Mesenchymal stem cell (in vitro differentiated cells and primary cell): ENCODE results near the gene P2RX4.
"Not testable (repeated sequence)": the region's sequence is repeated elsewhere in the genome, so short reads cannot be mapped to it uniquely, and the experiment has no call there.

ENCODE experiments used
- DNase-seq: peaks from one replicate; pipeline ENCODE4 v3.0.0-alpha.2; 2013
- H2AFZ ChIP-seq: one replicate; pipeline ENCODE4 v1.6.1; 2013; ENCODE audit warnings: low read depth, mild to moderate bottlenecking, control low read depth, inconsistent platforms, low read length, moderate library complexity
- H2AK5ac ChIP-seq: 2 replicates; pipeline ENCODE4 v1.6.1; 2013; ENCODE audit warnings: low read length, moderate library complexity, mild to moderate bottlenecking, inconsistent platforms; ENCODE audit not compliant: severe bottlenecking
- H2BK120ac ChIP-seq: one replicate; pipeline ENCODE4 v1.6.1; 2013; ENCODE audit warnings: low read depth, mild to moderate bottlenecking, inconsistent platforms, low read length, moderate library complexity
- H2BK12ac ChIP-seq, 2 experiments: one replicate each; pipeline ENCODE4 v1.6.1; 2013; ENCODE audit warnings: inconsistent platforms in 2 of 2, low read length in 2 of 2, mild to moderate bottlenecking in 2 of 2, moderate library complexity in 2 of 2, control low read depth in 1 of 2
- H2BK15ac ChIP-seq: one replicate; pipeline ENCODE4 v1.6.1; 2013; ENCODE audit warnings: mild to moderate bottlenecking, low read depth, inconsistent platforms; ENCODE audit not compliant: poor library complexity, severe bottlenecking
- H2BK5ac ChIP-seq: 2 replicates; pipeline ENCODE4 v1.6.1; 2013; ENCODE audit warnings: low read depth, mild to moderate bottlenecking, low read length, control low read depth, inconsistent platforms; ENCODE audit not compliant: poor library complexity, severe bottlenecking
- H3K14ac ChIP-seq, 2 experiments: one replicate each; pipeline ENCODE4 v1.6.1; 2013; ENCODE audit warnings: inconsistent platforms in 2 of 2, low read length in 2 of 2, control low read depth in 1 of 2, mild to moderate bottlenecking in 1 of 2, moderate library complexity in 1 of 2
- H3K18ac ChIP-seq, 2 experiments: one replicate each; pipeline ENCODE4 v1.6.1; 2013; ENCODE audit warnings: inconsistent platforms in 2 of 2, low read length in 2 of 2, control low read depth in 1 of 2, low read depth in 1 of 2, mild to moderate bottlenecking in 1 of 2
- H3K23ac ChIP-seq, 2 experiments: one replicate each; pipeline ENCODE4 v1.6.1; 2013; ENCODE audit warnings: inconsistent platforms in 2 of 2, low read length in 2 of 2, mild to moderate bottlenecking in 2 of 2, moderate library complexity in 2 of 2, control low read depth in 1 of 2
- H3K27ac ChIP-seq: 2 replicates; pipeline ENCODE4 v1.5.1; 2013; ENCODE audit warnings: mild to moderate bottlenecking, moderate library complexity, low read length, control low read depth, inconsistent platforms; ENCODE audit not compliant: poor library complexity, severe bottlenecking
- H3K27me3 ChIP-seq, 2 experiments: 2 replicates each; pipeline versions ENCODE4 v1.6.1 to v1.7.0; 2013; ENCODE audit warnings: low read length in 2 of 2, mild to moderate bottlenecking in 2 of 2, moderate library complexity in 2 of 2, control low read depth in 1 of 2, inconsistent platforms in 1 of 2; ENCODE audit not compliant: control insufficient read depth in 1 of 2, insufficient read depth in 1 of 2
- H3K36me3 ChIP-seq, 2 experiments: 2 replicates each; pipeline versions ENCODE4 v1.6.1 to v1.7.0; 2013; ENCODE audit warnings: low read length in 2 of 2, control low read depth in 1 of 2, inconsistent platforms in 1 of 2, low read depth in 1 of 2, mild to moderate bottlenecking in 1 of 2; ENCODE audit not compliant: insufficient read depth in 2 of 2, control insufficient read depth in 1 of 2
- H3K4ac ChIP-seq, 2 experiments: one replicate each; pipeline ENCODE4 v1.6.1; 2013; ENCODE audit warnings: inconsistent platforms in 2 of 2, low read length in 2 of 2, mild to moderate bottlenecking in 2 of 2, moderate library complexity in 2 of 2, control low read depth in 1 of 2, low read depth in 1 of 2
- H3K4me1 ChIP-seq: 2 replicates; pipeline ENCODE4 v1.6.1; 2013; ENCODE audit warnings: low read depth, low read length, control low read depth; ENCODE audit not compliant: control insufficient read depth, insufficient read depth
- H3K4me2 ChIP-seq: 2 replicates; pipeline ENCODE4 v1.6.1; 2013; ENCODE audit warnings: low read length, mild to moderate bottlenecking, inconsistent platforms; ENCODE audit not compliant: poor library complexity, severe bottlenecking
- H3K4me3 ChIP-seq, 2 experiments: 2 replicates each; pipeline versions ENCODE4 v1.5.1 to v1.7.0; 2013; ENCODE audit warnings: low read length in 2 of 2, mild to moderate bottlenecking in 2 of 2, control low read depth in 1 of 2, low read depth in 1 of 2; ENCODE audit not compliant: insufficient read depth in 1 of 2
- H3K79me1 ChIP-seq: replicated peaks from 2 replicates; pipeline ENCODE4 v1.6.1; 2013; ENCODE audit warnings: mild to moderate bottlenecking, control low read depth, low read length, inconsistent platforms; ENCODE audit not compliant: poor library complexity, severe bottlenecking
- H3K9ac ChIP-seq: 2 replicates; pipeline ENCODE4 v1.7.0; 2013; ENCODE audit warnings: mild to moderate bottlenecking, low read length, moderate library complexity
- H3K9me3 ChIP-seq: 2 replicates; pipeline ENCODE4 v1.7.0; 2013; ENCODE audit warnings: mild to moderate bottlenecking, low read length; ENCODE audit not compliant: control insufficient read depth
- H4K8ac ChIP-seq: one replicate; pipeline ENCODE4 v1.6.1; 2013; ENCODE audit warnings: inconsistent platforms, mild to moderate bottlenecking, low read length, moderate library complexity
- H4K91ac ChIP-seq: one replicate; pipeline ENCODE4 v1.6.1; 2013; ENCODE audit warnings: mild to moderate bottlenecking, low read length, inconsistent platforms
- WGBS: methylation state at CpG from one replicate; pipeline ENCODE4 v1.1.7; 2013; ENCODE audit warnings: mixed read lengths; 5-methylcytosine and 5-hydroxymethylcytosine counted together

Gene P2RX4

GRCh38 chr12:121196902-121197301 is 13.0 kb upstream of the P2RX4 start:
- Histone ChIP-seq H3K14ac (no peak overlapping the region), H3K4ac (no peak overlapping the region)
- WGBS: 100% methylated on average over 2 of the region's 6 CpGs

GRCh38 chr12:121198949-121199348 is 11.0 kb upstream of the P2RX4 start:
- Histone ChIP-seq H2AFZ (no peak overlapping the region), H3K4me1 (no peaks in the 10 kb centered on the region), H3K23ac (no peak overlapping the region), H3K14ac (no peak overlapping the region), H3K9ac (no peak overlapping the region), H3K36me3 (no peaks in the 10 kb centered on the region), H2BK15ac (no peak overlapping the region), H3K79me1 (no peaks in the 10 kb centered on the region), H3K27ac (no peak overlapping the region), H2BK120ac (no peak overlapping the region), H3K18ac (no peak overlapping the region), H2AK5ac (no peak overlapping the region), H4K8ac (no peak overlapping the region), H3K4me3 (no peak overlapping the region), H2BK12ac (no peak overlapping the region), H2BK5ac (no peak overlapping the region), H3K27me3 (no peaks in the 10 kb centered on the region), H3K4me2 (no peak overlapping the region), H4K91ac (no peak overlapping the region), H3K9me3 (no peaks in the 10 kb centered on the region), H3K4ac (no peak overlapping the region)
- 92% methylated on average over 5 of the region's 7 CpGs for WGBS
- no peak for DNase-seq

More at GRCh38 chr12:121196902-121197301, 13.0 kb upstream of the P2RX4 start:
- Histone ChIP-seq H3K4me1 (peaks cover 2% of the 10 kb centered on the region), H3K4me2 (no peak overlapping the region), H2BK5ac (no peak overlapping the region), H3K36me3 (no peaks in the 10 kb centered on the region), H2AK5ac (no peak overlapping the region), H4K8ac (no peak overlapping the region), H3K4me3 (no peak overlapping the region), H2BK15ac (no peak overlapping the region), H2BK12ac (no peak overlapping the region), H3K18ac (no peak overlapping the region), H3K23ac (no peak overlapping the region), H3K27ac (no peak overlapping the region), H2BK120ac (no peak overlapping the region), H2AFZ (no peak overlapping the region), H4K91ac (no peak overlapping the region), H3K79me1 (no peaks in the 10 kb centered on the region), H3K27me3 (no peaks in the 10 kb centered on the region), H3K9me3 (no peaks in the 10 kb centered on the region), H3K9ac (no peak overlapping the region)
- DNase-seq: no peak

GRCh38 chr12:121201140-121201539 is 8.8 kb upstream of the P2RX4 start:
- not testable (repeated sequence) for DNase-seq, H3K18ac ChIP-seq, H2BK5ac ChIP-seq, H3K9ac ChIP-seq, H4K8ac ChIP-seq, H3K23ac ChIP-seq, H3K36me3 ChIP-seq, H3K4ac ChIP-seq, H3K9me3 ChIP-seq, H3K79me1 ChIP-seq, H3K4me3 ChIP-seq, H2BK15ac ChIP-seq, H4K91ac ChIP-seq, H2AFZ ChIP-seq, H3K27ac ChIP-seq, H2BK12ac ChIP-seq, H2BK120ac ChIP-seq, H2AK5ac ChIP-seq, H3K4me1 ChIP-seq, H3K27me3 ChIP-seq, H3K14ac ChIP-seq, H3K4me2 ChIP-seq
- whole genome bisulfite sequencing: 95% methylated on average over 3 of the region's 6 CpGs

GRCh38 chr12:121202407-121203355 is 7.2 kb upstream of the P2RX4 start:
- H3K27ac ChIP-seq: no peak overlapping the region
- no peak overlapping the region for H2BK12ac ChIP-seq
- no peaks in the 10 kb centered on the region for H3K79me1 ChIP-seq
- no peak for DNase-seq
- H3K4me1 ChIP-seq: peaks cover 2% of the 10 kb centered on the region
- no peaks in the 10 kb centered on the region for H3K36me3 ChIP-seq
- no peak overlapping the region for H3K23ac ChIP-seq
- H3K18ac ChIP-seq: no peak overlapping the region
- no peak overlapping the region for H2BK5ac ChIP-seq
- no peak overlapping the region for H4K8ac ChIP-seq
- no peak overlapping the region for H3K9ac ChIP-seq
- H2BK15ac ChIP-seq: no peak overlapping the region
- H2AFZ ChIP-seq: no peak overlapping the region
- H2BK120ac ChIP-seq: no peak overlapping the region
- no peak overlapping the region for H3K14ac ChIP-seq
- no peaks in the 10 kb centered on the region for H3K9me3 ChIP-seq
- no peak overlapping the region for H3K4me2 ChIP-seq
- no peak overlapping the region for H3K4me3 ChIP-seq
- H3K4ac ChIP-seq: no peak overlapping the region
- WGBS: 80% methylated on average over 9 of the region's 14 CpGs
- no peak overlapping the region for H4K91ac ChIP-seq
- H2AK5ac ChIP-seq: no peak overlapping the region
- H3K27me3 ChIP-seq: no peaks in the 10 kb centered on the region
